CD4-positive, CD25-positive, alpha-beta regulatory T cell (primary cell): ENCODE measurements around the gene TXNIP. TPM values are rescaled to one million over a fixed set of nuclear protein-coding genes. Genes with fewer than 3 reads are reported as not detected.

Source experiments
- ATAC-seq, 2 donors: fragments of 150-1000 bp; cut with Tn5 transposase; one replicate each; pipeline ENCODE4 v1.10.0; 2021; ENCODE audit warnings: low read depth in 2 of 2, moderate number of reproducible peaks in 2 of 2, moderate library complexity in 1 of 2
- DNase-seq, 3 donors: peaks; one replicate each; pipeline versions ENCODE4 v3.0.0 to v3.0.0-alpha.2; 2012 to 2022; ENCODE audit warnings: mixed read lengths in 1 of 3
- H3K27ac ChIP-seq: one replicate; pipeline ENCODE4 v1.7.0; 2013; ENCODE audit warnings: mild to moderate bottlenecking, low read length; ENCODE audit not compliant: insufficient read depth, poor library complexity, severe bottlenecking
- H3K27me3 ChIP-seq: one replicate; pipeline ENCODE4 v1.7.0; 2013; ENCODE audit warnings: low read length; ENCODE audit not compliant: control insufficient read depth, insufficient read depth
- H3K36me3 ChIP-seq: one replicate; pipeline ENCODE4 v1.7.0; 2013; ENCODE audit warnings: mild to moderate bottlenecking, low read length, moderate library complexity; ENCODE audit not compliant: control insufficient read depth, insufficient read depth
- H3K4me1 ChIP-seq: 2 replicates; pipeline ENCODE4 v1.7.0; 2013; ENCODE audit warnings: mild to moderate bottlenecking, low read length; ENCODE audit not compliant: insufficient read depth, control insufficient read depth, poor library complexity, severe bottlenecking
- H3K4me3 ChIP-seq: one replicate; pipeline ENCODE4 v1.7.0; 2013; ENCODE audit warnings: low read depth, mild to moderate bottlenecking, low read length, moderate library complexity
- H3K9me3 ChIP-seq, 2 experiments: 1 replicate in 1 of 2; 2 replicates in 1 of 2; pipeline ENCODE4 v1.7.0; 2013; ENCODE audit warnings: low read length in 2 of 2, mild to moderate bottlenecking in 1 of 2, moderate library complexity in 1 of 2; ENCODE audit not compliant: control insufficient read depth in 2 of 2
- H3K27ac Mint-ChIP-seq, 3 donors: one replicate each; pipeline ENCODE4 v1.8.0; 2020 to 2022; ENCODE audit warnings: mild to moderate bottlenecking in 3 of 3, mixed read lengths in 3 of 3, moderate library complexity in 2 of 3
- H3K27me3 Mint-ChIP-seq: one replicate; pipeline ENCODE4 v1.8.0; 2022; ENCODE audit warnings: mild to moderate bottlenecking, mixed read lengths
- H3K36me3 Mint-ChIP-seq: one replicate; pipeline ENCODE4 v1.8.0; 2020; ENCODE audit warnings: mixed read lengths
- H3K4me1 Mint-ChIP-seq, 4 donors: one replicate each; pipeline ENCODE4 v1.8.0; 2020 to 2022; ENCODE audit warnings: mixed read lengths in 4 of 4, mild to moderate bottlenecking in 1 of 4
- H3K4me3 Mint-ChIP-seq, 4 donors: one replicate each; pipeline ENCODE4 v1.8.0; 2020 to 2022; ENCODE audit warnings: mild to moderate bottlenecking in 4 of 4, mixed read lengths in 4 of 4, moderate library complexity in 3 of 4
- H3K9me3 Mint-ChIP-seq, 7 donors: one replicate each; pipeline ENCODE4 v1.8.0; 2020 to 2022; ENCODE audit warnings: mixed read lengths in 7 of 7, mild to moderate bottlenecking in 3 of 7, moderate library complexity in 2 of 7
- polyA plus RNA-seq, 4 donors: library from polyadenylated mRNA; unstranded; fragments of 300-500 nt; fragmentation: Illumina TruSeq; gene quantifications; one replicate each; pipeline ENCODE4 v1.2.3, GENCODE V29; 2021
- total RNA-seq: library from RNA; stranded (reverse); gene quantifications from one replicate; pipeline ENCODE4 v1.2.3, GENCODE V29; 2022

Gene TXNIP
- total and polyA plus RNA-seq, 5 donors from 2014 or later = 1,496 to 4,955 (median 2,877) TPM

GRCh38 chr1:145974721-145975120 lies 21.7 kb downstream of the TXNIP start:
- Histone ChIP-seq H3K36me3 (no peaks in the 10 kb centered on the region), H3K4me3 (no peak overlapping the region), H3K27ac (no peak overlapping the region), H3K4me1 (peaks cover 28% of the 10 kb centered on the region), H3K27me3 (no peaks in the 10 kb centered on the region), H3K9me3 (no peaks in the 10 kb centered on the region)
- ATAC-seq (no peak), DNase-seq (no peak)
- no peaks in the 10 kb centered on the region for H3K9me3 Mint-ChIP-seq
- H3K27ac Mint-ChIP-seq = peak overlapping the region in 2 of 3 donors; percentile 8 to 34
- no peaks in the 10 kb centered on the region for H3K27me3 Mint-ChIP-seq
- H3K4me3 Mint-ChIP-seq = peak overlapping the region in 1 of 4 donors; percentile 18
- H3K4me1 Mint-ChIP-seq = peaks cover 12 to 27% (median 21%) of the 10 kb centered on the region in 4 donors
- H3K36me3 Mint-ChIP-seq = peaks cover 11% of the 10 kb centered on the region

GRCh38 chr1:145972580-145972979 lies 23.8 kb downstream of the TXNIP start:
- DNase-seq = no peak
- H3K4me1 ChIP-seq = peaks cover 6% of the 10 kb centered on the region
- no peak overlapping the region for H3K4me3 Mint-ChIP-seq
- no peak overlapping the region for H3K27ac Mint-ChIP-seq
- no peaks in the 10 kb centered on the region for H3K36me3 ChIP-seq
- H3K4me3 ChIP-seq = no peak overlapping the region
- peaks cover 16% of the 10 kb centered on the region for H3K36me3 Mint-ChIP-seq
- H3K27me3 ChIP-seq = no peaks in the 10 kb centered on the region
- H3K9me3 ChIP-seq = no peaks in the 10 kb centered on the region
- ATAC-seq = no peak
- H3K27me3 Mint-ChIP-seq = no peaks in the 10 kb centered on the region
- H3K27ac ChIP-seq = no peak overlapping the region
- peaks cover 15 to 40% (median 26%) of the 10 kb centered on the region in 4 donors for H3K4me1 Mint-ChIP-seq
- H3K9me3 Mint-ChIP-seq = peaks cover 0 to 2% (median 0%) of the 10 kb centered on the region in 7 donors

DNA sequence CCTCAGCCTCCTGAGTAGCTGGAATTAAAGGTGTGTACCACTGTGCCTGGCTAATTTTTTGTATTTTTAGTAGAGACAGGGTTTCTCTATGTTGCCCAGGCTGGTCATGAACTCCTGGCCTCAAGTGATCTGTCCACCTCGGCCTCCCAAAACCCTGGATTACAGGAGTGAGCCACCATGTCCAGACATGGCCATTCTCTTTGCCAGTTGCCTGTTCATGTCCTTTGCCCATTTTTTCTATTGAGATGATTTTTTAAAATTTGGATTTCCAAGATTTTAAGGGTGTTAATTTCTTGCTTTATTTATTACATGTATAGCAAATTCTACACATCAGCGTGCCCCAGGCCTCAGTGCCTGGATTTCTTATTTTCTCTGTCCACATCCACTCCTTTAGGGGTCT lies 29.1 kb downstream of the TXNIP start:
- H3K4me1 Mint-ChIP-seq = peaks cover 27 to 58% (median 36%) of the 10 kb centered on the region in 4 donors
- Histone ChIP-seq H3K27me3 (no peaks in the 10 kb centered on the region), H3K4me3 (no peak overlapping the region), H3K4me1 (peaks cover 29% of the 10 kb centered on the region), H3K27ac (no peak overlapping the region), H3K36me3 (no peaks in the 10 kb centered on the region), H3K9me3 (no peaks in the 10 kb centered on the region)
- H3K4me3 Mint-ChIP-seq = peak overlapping the region; percentile 26 to 90 (median 52)
- H3K9me3 Mint-ChIP-seq = peaks cover 0 to 4% (median 0%) of the 10 kb centered on the region in 7 donors
- H3K27ac Mint-ChIP-seq = no peak overlapping the region
- peaks cover 11% of the 10 kb centered on the region for H3K36me3 Mint-ChIP-seq
- DNase-seq (no peak), ATAC-seq (no peak)
- no peaks in the 10 kb centered on the region for H3K27me3 Mint-ChIP-seq

GRCh38 chr1:145965119-145965744 lies 31.1 kb downstream of the TXNIP start:
- no peak for DNase-seq
- H3K27ac Mint-ChIP-seq = peak overlapping the region; percentile 96 to 99 (median 97)
- Histone ChIP-seq H3K36me3 (no peaks in the 10 kb centered on the region), H3K4me1 (peaks cover 44% of the 10 kb centered on the region), H3K27me3 (no peaks in the 10 kb centered on the region), H3K9me3 (no peaks in the 10 kb centered on the region), H3K27ac (peak overlapping the region; percentile 82), H3K4me3 (peak overlapping the region; percentile 97)
- H3K4me3 Mint-ChIP-seq = peak overlapping the region; percentile 95 to 96 (median 96)
- peaks cover 25 to 63% (median 38%) of the 10 kb centered on the region in 4 donors for H3K4me1 Mint-ChIP-seq
- H3K9me3 Mint-ChIP-seq = peaks cover 0 to 4% (median 0%) of the 10 kb centered on the region in 7 donors
- peaks cover 11% of the 10 kb centered on the region for H3K36me3 Mint-ChIP-seq
- no peak for ATAC-seq
- no peaks in the 10 kb centered on the region for H3K27me3 Mint-ChIP-seq

DNA sequence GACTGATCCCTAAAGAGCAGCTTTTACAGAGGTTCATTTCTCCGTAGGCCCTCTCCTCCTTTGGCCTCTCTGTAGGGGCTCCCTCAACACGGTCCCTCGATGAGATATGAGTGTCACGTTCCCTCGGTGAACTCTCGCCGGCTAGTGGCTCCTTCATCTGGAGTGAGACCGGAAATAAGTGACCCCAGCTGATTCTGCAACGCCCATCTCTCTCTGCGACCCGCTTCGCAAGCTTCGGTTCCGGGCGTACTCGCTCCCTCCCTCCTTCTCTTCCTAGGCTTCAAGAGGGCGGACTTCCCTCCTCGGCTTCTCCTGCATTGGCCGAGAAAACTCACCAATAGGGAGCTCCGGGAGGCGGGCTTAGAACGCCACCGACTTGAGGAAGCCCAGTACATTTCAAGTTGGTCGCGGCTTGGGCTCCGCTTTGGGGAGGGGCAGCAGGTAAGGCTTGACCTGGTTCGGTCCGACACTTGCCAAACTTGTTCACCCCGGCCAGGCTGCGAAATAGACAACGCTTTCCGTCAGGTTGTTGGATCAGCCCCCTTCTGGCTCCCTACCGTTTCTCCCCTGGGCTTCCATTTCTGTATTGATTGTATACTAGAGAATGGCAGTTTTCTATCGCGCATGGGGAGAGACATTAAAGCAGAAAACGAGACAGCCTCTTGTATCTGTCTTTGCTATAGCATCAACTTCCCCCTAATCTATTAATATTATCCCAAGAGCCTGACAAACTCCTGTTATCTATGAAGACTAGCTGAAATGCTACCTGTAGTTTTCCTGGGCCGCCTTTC lies 31.9 kb downstream of the TXNIP start, which contains the start of the genes ANKRD34A and POLR3GL:
ANKRD34A (minus strand) TSS at position 248 of the 791 bp plus-strand sequence. CDS start 2,816 bp downstream, outside the sequence.
POLR3GL (plus strand) TSS at position 363 of the 791 bp plus-strand sequence. CDS start 10,176 bp downstream, outside the sequence.
- H3K27ac Mint-ChIP-seq = peak within 1 kb of the TSS; percentile 96 to 99 (median 97)
- Histone ChIP-seq H3K9me3 (no peaks in the 10 kb centered on the region), H3K36me3 (no peaks in the 10 kb centered on the region), H3K27ac (peak within 1 kb of the TSS; percentile 82), H3K4me3 (peak within 1 kb of the TSS; percentile 97), H3K4me1 (peaks cover 49% of the 10 kb centered on the region), H3K27me3 (no peaks in the 10 kb centered on the region)
- H3K9me3 Mint-ChIP-seq = peaks cover 0 to 4% (median 0%) of the 10 kb centered on the region in 7 donors
- H3K27me3 Mint-ChIP-seq = no peaks in the 10 kb centered on the region
- peak; percentile 91 to 93 for ATAC-seq
- peaks cover 22 to 68% (median 41%) of the 10 kb centered on the region in 4 donors for H3K4me1 Mint-ChIP-seq
- DNase-seq = peak; percentile 90 to 97 (median 92)
- peak within 1 kb of the TSS; percentile 95 to 96 (median 96) for H3K4me3 Mint-ChIP-seq
- peaks cover 11% of the 10 kb centered on the region for H3K36me3 Mint-ChIP-seq

DNA sequence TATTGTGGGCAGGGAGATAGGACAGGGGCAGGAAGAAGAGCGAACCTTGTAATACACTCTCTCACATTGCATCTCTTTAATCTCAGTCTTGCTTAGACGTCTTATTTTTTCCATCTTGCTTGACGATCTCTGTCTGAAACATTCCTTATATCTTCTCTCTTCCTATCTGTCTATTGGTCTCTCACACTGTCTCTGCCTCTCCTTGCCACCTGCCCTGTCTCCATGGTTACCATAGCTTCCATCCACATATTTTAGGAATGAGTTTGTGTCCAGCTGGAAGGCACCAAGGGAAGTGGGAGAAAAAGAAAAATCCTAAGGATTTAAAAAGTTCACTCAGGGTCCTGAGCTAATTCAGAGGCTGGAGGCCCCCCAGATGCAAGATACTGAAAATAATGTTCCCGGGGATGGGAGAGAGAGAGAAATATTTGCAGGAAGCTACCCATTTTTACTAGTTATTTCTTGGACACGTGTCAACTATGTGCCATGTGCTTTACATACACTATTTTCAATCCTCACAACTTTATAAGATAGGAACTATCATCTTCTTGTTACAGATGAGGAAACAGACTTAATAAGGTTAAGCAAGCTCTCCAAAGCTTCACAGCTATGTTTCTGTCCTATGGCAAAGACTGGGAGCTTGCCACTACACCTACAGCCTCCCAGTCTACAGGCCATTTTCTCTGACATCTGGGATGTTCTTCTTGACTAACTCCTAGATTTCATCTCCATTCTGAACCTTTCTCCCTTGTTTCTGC lies 32.9 kb downstream of the TXNIP start:
- peak overlapping the region; percentile 95 to 96 (median 96) for H3K4me3 Mint-ChIP-seq
- peak overlapping the region; percentile 97 for H3K4me3 ChIP-seq
- peaks cover 22 to 73% (median 51%) of the 10 kb centered on the region in 4 donors for H3K4me1 Mint-ChIP-seq
- DNase-seq (no peak), ATAC-seq (no peak)
- H3K27ac ChIP-seq = peak overlapping the region; percentile 82
- peak overlapping the region; percentile 96 to 99 (median 97) for H3K27ac Mint-ChIP-seq
- peaks cover 0 to 4% (median 0%) of the 10 kb centered on the region in 7 donors for H3K9me3 Mint-ChIP-seq
- H3K27me3 Mint-ChIP-seq = no peaks in the 10 kb centered on the region
- no peaks in the 10 kb centered on the region for H3K9me3 ChIP-seq
- no peaks in the 10 kb centered on the region for H3K27me3 ChIP-seq
- H3K36me3 Mint-ChIP-seq = peaks cover 11% of the 10 kb centered on the region
- H3K4me1 ChIP-seq = peaks cover 60% of the 10 kb centered on the region
- H3K36me3 ChIP-seq = no peaks in the 10 kb centered on the region
